ENCODE measurements around the gene ARHGAP18. TPM values are rescaled to one million over a fixed set of nuclear protein-coding genes. Genes with fewer than 3 reads are reported as not detected.

ARHGAP18 gene
- total and polyA plus RNA-seq, 2 of the 13 experiments (the other 11 are each of a cell fraction or from before 2014, with no cell fraction given), result 58.2 to 115 TPM

DNA sequence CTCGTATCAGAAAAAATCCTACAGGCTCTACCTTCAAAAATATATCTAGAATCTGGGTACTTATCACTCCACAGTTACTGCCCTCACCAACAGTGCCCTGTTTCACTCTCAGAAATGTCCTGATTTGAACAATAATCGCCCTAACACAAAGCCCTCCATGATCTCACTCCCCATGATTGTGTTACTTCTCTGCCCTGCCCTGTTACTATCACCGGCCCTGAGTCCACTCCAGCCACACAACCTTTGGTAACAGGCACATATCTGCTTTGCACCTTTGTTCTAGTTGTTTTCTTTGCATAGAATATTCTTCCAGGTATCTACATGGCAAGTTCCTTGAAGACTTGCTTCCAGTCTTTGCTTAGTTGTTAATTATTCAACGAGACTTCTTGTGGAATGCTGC, 142.0 kb downstream of the ARHGAP18 start (continued):
- TF ChIP-seq ZNF496 (CRISPR knock-in tag; IDR thresholded peaks at IDR 0.05; ENCODE audit: insufficient replicate concordance) (no peak), FOXA1 (IDR thresholded peaks at IDR 0.05) (no peak), FOXA1 (CRISPR knock-in tag; IDR thresholded peaks at IDR 0.05) (no peak)
- TF ChIP-seq, protein P1, sequence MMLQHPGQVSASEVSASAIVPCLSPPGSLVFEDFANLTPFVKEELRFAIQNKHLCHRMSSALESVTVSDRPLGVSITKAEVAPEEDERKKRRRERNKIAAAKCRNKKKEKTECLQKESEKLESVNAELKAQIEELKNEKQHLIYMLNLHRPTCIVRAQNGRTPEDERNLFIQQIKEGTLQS (CRISPR knock-in tag; IDR thresholded peaks at IDR 0.05), result no peak

GRCh38 chr6:129567374-129567773, 142.6 kb downstream of the ARHGAP18 start:
- POLR2A ChIA-PET, result no interaction called here
- peak; percentile 45 for ATAC-seq
- in situ Hi-C loops (cut with HindIII; ENCODE audit: extremely low pct_ligation_motif_present, low pct_unique_long_range_greater_than_20kb), result no loop called here

More at GRCh38 chr6:129567374-129567773, 142.6 kb downstream of the ARHGAP18 start:
- Histone ChIP-seq H3K27me3 (ENCODE audit: control insufficient read depth in 1 of 2, insufficient read depth in 2 of 2, low read length in 2 of 2) (no peaks in the 10 kb centered on the region), H3K4me2 (ENCODE audit: low read depth, low read length) (no peak overlapping the region), H3K9ac (ENCODE audit: insufficient read depth, low read depth, low read length) (no peak overlapping the region), H3K9me3 (ENCODE audit: low read length) (no peaks in the 10 kb centered on the region), H3K79me2 (ENCODE audit: insufficient read depth, low read length) (no peaks in the 10 kb centered on the region), H3K36me3 (replicated peaks in 1 of 2; ENCODE audit: control insufficient read depth in 1 of 2, insufficient read depth in 2 of 2, low read length in 2 of 2) (no peaks in the 10 kb centered on the region), H3K4me3 (replicated peaks in 1 of 3; ENCODE audit: insufficient read depth in 1 of 3, low read depth in 2 of 3, low read length in 3 of 3) (no peak overlapping the region), H3K27ac (ENCODE audit: extremely low read length, insufficient read depth, low read length) (no peak overlapping the region), H2AFZ (ENCODE audit: low read length) (no peak overlapping the region), H4K20me1 (ENCODE audit: insufficient read depth, low read length) (0 out of 2 replicates have a peak, but pooled peaks cover 4% of the 10 kb centered on the region), H3K4me1 (ENCODE audit: insufficient read depth, low read length) (no peaks in the 10 kb centered on the region)
- CTCF ChIA-PET (ENCODE audit: low intra/inter-chr PET ratio, low total read pairs), result interaction anchor here (0.7 kb wide), 1 partner anchor 69 kb away, joined by 3 read pairs; no protein-coding TSS in a partner anchor
- FAIRE-seq (no peak), DNase-seq (ENCODE audit: low spot score) (peak; percentile 23)
- intact Hi-C loops (cut with micrococcal nuclease; ENCODE audit: unreplicated experiment), result loop anchor here (2.0 kb wide), 1 partner anchor 69 kb away; no protein-coding TSS in a partner anchor
- TF ChIP-seq ZNF543 (CRISPR knock-in tag; IDR thresholded peaks at IDR 0.05), result no peak
- TF ChIP-seq MLXIP (CRISPR knock-in tag; IDR thresholded peaks at IDR 0.05; ENCODE audit: borderline replicate concordance), result no peak
- TF ChIP-seq, protein P2, sequence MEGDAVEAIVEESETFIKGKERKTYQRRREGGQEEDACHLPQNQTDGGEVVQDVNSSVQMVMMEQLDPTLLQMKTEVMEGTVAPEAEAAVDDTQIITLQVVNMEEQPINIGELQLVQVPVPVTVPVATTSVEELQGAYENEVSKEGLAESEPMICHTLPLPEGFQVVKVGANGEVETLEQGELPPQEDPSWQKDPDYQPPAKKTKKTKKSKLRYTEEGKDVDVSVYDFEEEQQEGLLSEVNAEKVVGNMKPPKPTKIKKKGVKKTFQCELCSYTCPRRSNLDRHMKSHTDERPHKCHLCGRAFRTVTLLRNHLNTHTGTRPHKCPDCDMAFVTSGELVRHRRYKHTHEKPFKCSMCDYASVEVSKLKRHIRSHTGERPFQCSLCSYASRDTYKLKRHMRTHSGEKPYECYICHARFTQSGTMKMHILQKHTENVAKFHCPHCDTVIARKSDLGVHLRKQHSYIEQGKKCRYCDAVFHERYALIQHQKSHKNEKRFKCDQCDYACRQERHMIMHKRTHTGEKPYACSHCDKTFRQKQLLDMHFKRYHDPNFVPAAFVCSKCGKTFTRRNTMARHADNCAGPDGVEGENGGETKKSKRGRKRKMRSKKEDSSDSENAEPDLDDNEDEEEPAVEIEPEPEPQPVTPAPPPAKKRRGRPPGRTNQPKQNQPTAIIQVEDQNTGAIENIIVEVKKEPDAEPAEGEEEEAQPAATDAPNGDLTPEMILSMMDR (CRISPR knock-in tag; IDR thresholded peaks at IDR 0.05), result peak; percentile 47
- TF ChIP-seq RAD21 (CRISPR knock-in tag; IDR thresholded peaks at IDR 0.05), result 0 out of 2 replicates have a peak, but pooled peaks have one; percentile 11
- 0 out of 2 replicates have a peak, but pooled peaks have one; percentile 2 for TF ChIP-seq STAG1 (CRISPR knock-in tag; IDR thresholded peaks at IDR 0.05)
- TF ChIP-seq POLR2AphosphoS5 (IDR thresholded peaks at IDR 0.05; ENCODE audit: low read depth, low read length), result peak; percentile 29; the same call in 1 of the 2 replicates
- TF ChIP-seq EHMT2 (IDR thresholded peaks at IDR 0.05; ENCODE audit: borderline replicate concordance, low read depth, low read length), result no peak
- TF ChIP-seq POLR2A (IDR thresholded peaks at IDR 0.05; ENCODE audit: insufficient read depth in 1 of 2, low read depth in 2 of 2, low read length in 2 of 2), result 0 out of 4 replicates have a peak, but pooled peaks of 1 of the 2 experiments have one; percentile 1
- TF ChIP-seq YY1 (IDR thresholded peaks at IDR 0.05; ENCODE audit: insufficient read depth, insufficient replicate concordance, low read depth, low read length), result no peak
- WGBS (ENCODE audit: low lambda C conversion rate), result 83% methylated on average over 5 of the region's 5 CpGs
- TSS peak; percentile 3 for BruUV-seq (replicated peaks)
